PC-9 (cell line): Measurements from ENCODE around the gene TTI1. TPM values are rescaled to one million over a fixed set of nuclear protein-coding genes. Genes with fewer than 3 reads are reported as not detected.

Experiments used
- BruUV-seq: library from RNA; stranded (reverse); fragments of 400-500 nt; replicated peaks from 2 replicates; lab custom pipeline; 2021; lab: Mats Ljungman, UMichigan
- CTCF ChIA-PET: fragments of 300-600 bp; sonication (Branson Sonifier 250); formaldehyde crosslinking; loops from one replicate; lab custom pipeline; 2022; ENCODE audit warnings: antibody characterized with exemption; lab: Charles Lee
- POLR2A ChIA-PET: fragments of 300-600 bp; sonication (Branson Sonifier 250); formaldehyde crosslinking; loops from one replicate; lab custom pipeline; 2022; ENCODE audit warnings: antibody characterized with exemption; ENCODE audit not compliant: unreplicated experiment; lab: Charles Lee
- DNase-seq, 2 experiments: peaks; one replicate each; pipeline versions ENCODE4 v3.0.0 to v3.0.0-alpha.2; 2015 to 2022; ENCODE audit warnings: mixed read lengths in 1 of 2
- H2AFZ ChIP-seq: fragments of 200-600 bp; sonication (generic); 2 replicates; pipeline ENCODE4 v1.8.1; 2017; ENCODE audit warnings: antibody characterized with exemption
- H3F3A ChIP-seq: fragments of 200-600 bp; sonication (generic); 2 replicates; pipeline ENCODE4 v1.8.1; 2017; ENCODE audit warnings: antibody characterized with exemption, mild to moderate bottlenecking, low read depth; ENCODE audit not compliant: insufficient read depth
- H3K27ac ChIP-seq: fragments of 200-600 bp; sonication (generic); 2 replicates; pipeline ENCODE4 v1.6.1; 2016; ENCODE audit warnings: mixed run types
- H3K27me3 ChIP-seq: fragments of 200-600 bp; sonication (generic); 2 replicates; pipeline ENCODE4 v1.6.1; 2016; ENCODE audit warnings: low read depth, mixed run types; ENCODE audit not compliant: insufficient read depth
- H3K36me3 ChIP-seq: fragments of 200-600 bp; sonication (generic); 2 replicates; pipeline ENCODE4 v1.6.1; 2016; ENCODE audit warnings: low read depth, mixed run types
- H3K4me1 ChIP-seq: fragments of 200-600 bp; sonication (generic); replicated peaks from 2 replicates; pipeline ENCODE4 v1.6.1; 2016; ENCODE audit warnings: mixed run types; ENCODE audit not compliant: insufficient read depth
- H3K4me2 ChIP-seq: fragments of 200-600 bp; sonication (generic); 2 replicates; pipeline ENCODE4 v1.6.1; 2017; ENCODE audit warnings: mixed run types
- H3K4me3 ChIP-seq: fragments of 200-600 bp; sonication (generic); 2 replicates; pipeline ENCODE4 v1.6.1; 2016; ENCODE audit warnings: mixed run types
- H3K79me2 ChIP-seq: fragments of 200-600 bp; sonication (generic); 2 replicates; pipeline ENCODE4 v1.6.1; 2017; ENCODE audit warnings: low read depth, mixed run types
- H3K9me2 ChIP-seq: fragments of 200-600 bp; sonication (generic); 2 replicates; pipeline ENCODE4 v1.8.1; 2017; ENCODE audit warnings: mild to moderate bottlenecking; ENCODE audit not compliant: insufficient read depth
- H3K9me3 ChIP-seq: fragments of 200-600 bp; sonication (generic); 2 replicates; pipeline ENCODE4 v1.8.1; 2016; ENCODE audit warnings: low read depth; ENCODE audit not compliant: insufficient read depth
- H4K20me1 ChIP-seq: fragments of 200-600 bp; sonication (generic); 2 replicates; pipeline ENCODE4 v1.8.1; 2017; ENCODE audit not compliant: insufficient read depth
- CTCF ChIP-seq: fragments of 200-600 bp; sonication (generic); conservative IDR thresholded peaks from 2 replicates; pipeline ENCODE4 v1.6.1; 2017; ENCODE audit warnings: mixed run types, antibody characterized with exemption, mild to moderate bottlenecking, moderate library complexity
- EZH2 ChIP-seq: fragments of 200-600 bp; sonication (generic); IDR thresholded peaks from 2 replicates; pipeline ENCODE4 v1.8.0; 2017; ENCODE audit warnings: antibody characterized with exemption, low read depth
- intact Hi-C: fragments of 100-400 bp; cut with micrococcal nuclease; formaldehyde crosslinking; loops from one replicate; pipeline ENCODE4 v1.10.0; 2022; ENCODE audit not compliant: unreplicated experiment
- total RNA-seq: library from RNA; stranded (reverse); gene quantifications from 2 replicates; pipeline ENCODE4 v1.2.3, GENCODE V29; 2021

The TTI1 gene
- total RNA-seq, 1 experiment from 2014 or later = 34.2 TPM

- Histone ChIP-seq H3K4me2 (peak overlapping the region; percentile 42), H3K9me3 (peaks cover 4% of the 10 kb centered on the region), H3F3A (peaks cover 16% of the 10 kb centered on the region), H3K27me3 (no peaks in the 10 kb centered on the region), H4K20me1 (no peaks in the 10 kb centered on the region; the same call in 1 of the 2 replicates), H3K36me3 (peaks cover 38% of the 10 kb centered on the region), H3K4me1 (peaks cover 26% of the 10 kb centered on the region), H3K4me3 (no peak overlapping the region), H2AFZ (no peak overlapping the region), H3K9me2 (no peaks in the 10 kb centered on the region), H3K79me2 (peaks cover 18% of the 10 kb centered on the region), H3K27ac (no peak overlapping the region)
- ChIA-PET CTCF (interaction anchor here (0.6 to 0.8 kb wide), 3 partner anchors 144 to 786 kb away, joined by 3 to 11 read pairs (median 3); partner anchors contain the start of gene MANBAL), POLR2A (interaction anchor here (0.6 to 0.7 kb wide), 2 partner anchors 83 to 145 kb away, joined by 3 to 4 read pairs; no protein-coding TSS in a partner anchor)
- intact Hi-C loops = no loop called here
- no peak for TF ChIP-seq CTCF
- TF ChIP-seq EZH2 = no peak
- no peak for DNase-seq
- no TSS peak for BruUV-seq
Observed at GRCh38 chr20:38075161-38075998, 42.1 kb upstream of the TTI1 start.

- Histone ChIP-seq H3K27ac (peak overlapping the region; percentile 53), H2AFZ (no peak overlapping the region), H3K9me3 (peaks cover 4% of the 10 kb centered on the region), H3K79me2 (peaks cover 4% of the 10 kb centered on the region; the same call in 1 of the 2 replicates), H3F3A (peaks cover 16% of the 10 kb centered on the region), H3K4me1 (peaks cover 26% of the 10 kb centered on the region), H3K4me3 (no peak overlapping the region), H3K27me3 (no peaks in the 10 kb centered on the region), H3K9me2 (no peaks in the 10 kb centered on the region), H3K36me3 (peaks cover 42% of the 10 kb centered on the region), H3K4me2 (no peak overlapping the region), H4K20me1 (no peaks in the 10 kb centered on the region)
- DNase-seq = peak; percentile 63 to 80
- peak; percentile 85 for TF ChIP-seq CTCF
- TF ChIP-seq EZH2 = no peak
- ChIA-PET POLR2A (interaction anchor here (0.6 to 1.0 kb wide), 5 partner anchors 11 to 91 kb away, joined by 3 to 5 read pairs (median 4); no protein-coding TSS in a partner anchor), CTCF (interaction anchor here (0.5 to 1.5 kb wide), 18 partner anchors 15 to 335 kb away, joined by 3 to 24 read pairs (median 4); partner anchors contain the start of gene TGM2)
- intact Hi-C loops = loop anchor here (1.0 to 2.0 kb wide), 6 partner anchors 17 to 148 kb away; partner anchors contain the start of gene TGM2
- BruUV-seq = no TSS peak
Observed at GRCh38 chr20:38073307-38074071, 40.2 kb upstream of the TTI1 start.

GRCh38 chr20:38072898-38073297 is 39.6 kb upstream of the TTI1 start:
- H4K20me1 ChIP-seq = no peaks in the 10 kb centered on the region
- H3K4me2 ChIP-seq = no peak overlapping the region
- TF ChIP-seq EZH2 (no peak), CTCF (no peak)
- intact Hi-C loops = loop anchor here (1.0 to 2.0 kb wide), 6 partner anchors 16 to 148 kb away; partner anchors contain the start of gene TGM2
- no peak overlapping the region for H3K4me3 ChIP-seq
- peak overlapping the region; percentile 53 for H3K27ac ChIP-seq
- H3K4me1 ChIP-seq = peaks cover 26% of the 10 kb centered on the region
- no TSS peak for BruUV-seq
- H3K27me3 ChIP-seq = no peaks in the 10 kb centered on the region
- no peak for DNase-seq
- ChIA-PET CTCF (interaction anchor here (0.6 to 1.5 kb wide), 16 partner anchors 15 to 335 kb away, joined by 3 to 24 read pairs (median 4); partner anchors contain the start of gene TGM2), POLR2A (interaction anchor here (0.6 to 1.0 kb wide), 4 partner anchors 11 to 92 kb away, joined by 3 to 5 read pairs (median 4); no protein-coding TSS in a partner anchor)
- H2AFZ ChIP-seq = no peak overlapping the region
- no peaks in the 10 kb centered on the region for H3K9me2 ChIP-seq
- H3K79me2 ChIP-seq = peaks cover 4% of the 10 kb centered on the region; the same call in 1 of the 2 replicates
- H3F3A ChIP-seq = peaks cover 16% of the 10 kb centered on the region
- peaks cover 48% of the 10 kb centered on the region for H3K36me3 ChIP-seq
- peaks cover 4% of the 10 kb centered on the region for H3K9me3 ChIP-seq
